ENCODE results near the gene GASK1A.

Gene GASK1A

GRCh38 chr3:43055806-43056770, 77.0 kb downstream of the GASK1A start:
- Histone ChIP-seq H3F3A (ENCODE audit: insufficient read depth) (no peaks in the 10 kb centered on the region), H3K9me2 (replicated peaks; ENCODE audit: insufficient read depth, low read length) (no peaks in the 10 kb centered on the region), H3K9me3 (ENCODE audit: insufficient read depth, low read length) (no peaks in the 10 kb centered on the region), H3K27me3 (ENCODE audit: low read length) (no peaks in the 10 kb centered on the region), H4K20me1 (ENCODE audit: low read depth, low read length) (no peaks in the 10 kb centered on the region), H3K4me2 (ENCODE audit: low read depth, low read length, poor library complexity, severe bottlenecking) (no peak overlapping the region), H3K9ac (ENCODE audit: low read length) (no peak overlapping the region), H2AFZ (ENCODE audit: low read depth, low read length, severe bottlenecking) (no peak overlapping the region), H3K79me2 (ENCODE audit: insufficient read depth, low read length) (no peaks in the 10 kb centered on the region), H3K36me3 (ENCODE audit: low read length) (no peaks in the 10 kb centered on the region), H3K4me3 (ENCODE audit: insufficient read depth, low read length, poor library complexity, severe bottlenecking) (no peak overlapping the region), H3K27ac (ENCODE audit: low read depth, low read length) (no peak overlapping the region)
- no peak for TF ChIP-seq EZH2phosphoT487 (conservative IDR thresholded peaks at IDR 0.05; ENCODE audit: low read length)
- TF ChIP-seq, protein P1, sequence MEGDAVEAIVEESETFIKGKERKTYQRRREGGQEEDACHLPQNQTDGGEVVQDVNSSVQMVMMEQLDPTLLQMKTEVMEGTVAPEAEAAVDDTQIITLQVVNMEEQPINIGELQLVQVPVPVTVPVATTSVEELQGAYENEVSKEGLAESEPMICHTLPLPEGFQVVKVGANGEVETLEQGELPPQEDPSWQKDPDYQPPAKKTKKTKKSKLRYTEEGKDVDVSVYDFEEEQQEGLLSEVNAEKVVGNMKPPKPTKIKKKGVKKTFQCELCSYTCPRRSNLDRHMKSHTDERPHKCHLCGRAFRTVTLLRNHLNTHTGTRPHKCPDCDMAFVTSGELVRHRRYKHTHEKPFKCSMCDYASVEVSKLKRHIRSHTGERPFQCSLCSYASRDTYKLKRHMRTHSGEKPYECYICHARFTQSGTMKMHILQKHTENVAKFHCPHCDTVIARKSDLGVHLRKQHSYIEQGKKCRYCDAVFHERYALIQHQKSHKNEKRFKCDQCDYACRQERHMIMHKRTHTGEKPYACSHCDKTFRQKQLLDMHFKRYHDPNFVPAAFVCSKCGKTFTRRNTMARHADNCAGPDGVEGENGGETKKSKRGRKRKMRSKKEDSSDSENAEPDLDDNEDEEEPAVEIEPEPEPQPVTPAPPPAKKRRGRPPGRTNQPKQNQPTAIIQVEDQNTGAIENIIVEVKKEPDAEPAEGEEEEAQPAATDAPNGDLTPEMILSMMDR (IDR thresholded peaks at IDR 0.05; ENCODE audit: insufficient read depth, low read length, poor library complexity, severe bottlenecking), result no peak

DNA sequence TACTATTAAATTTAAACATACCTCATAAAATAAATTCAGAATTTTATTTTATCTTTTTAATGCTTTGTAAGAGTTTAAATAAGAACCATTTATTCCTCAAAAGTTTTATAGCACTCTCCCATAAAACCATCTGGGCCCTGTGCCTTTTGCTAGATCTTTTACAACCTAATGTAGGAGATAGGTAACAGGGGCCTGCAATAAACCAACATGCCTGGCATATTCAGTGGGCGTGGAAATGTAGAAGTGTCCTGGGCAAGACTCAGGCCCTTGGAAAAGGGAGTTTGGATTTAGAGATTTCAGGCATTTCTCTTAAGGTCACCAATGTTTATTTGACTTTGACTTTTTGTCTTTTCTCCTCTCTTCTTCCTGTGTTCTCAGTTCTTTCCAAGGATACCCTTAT, 80.3 kb downstream of the GASK1A start:
- TF ChIP-seq, protein P1 (IDR thresholded peaks at IDR 0.05; ENCODE audit: insufficient read depth, low read length, poor library complexity, severe bottlenecking), result no peak
- TF ChIP-seq EZH2phosphoT487 (conservative IDR thresholded peaks at IDR 0.05; ENCODE audit: low read length), result no peak
- Histone ChIP-seq H3K36me3 (ENCODE audit: low read length) (no peaks in the 10 kb centered on the region), H3K4me2 (ENCODE audit: low read depth, low read length, poor library complexity, severe bottlenecking) (no peak overlapping the region), H3K79me2 (ENCODE audit: insufficient read depth, low read length) (no peaks in the 10 kb centered on the region), H3K9ac (ENCODE audit: low read length) (no peak overlapping the region), H3F3A (ENCODE audit: insufficient read depth) (no peaks in the 10 kb centered on the region), H2AFZ (ENCODE audit: low read depth, low read length, severe bottlenecking) (no peak overlapping the region), H3K9me2 (replicated peaks; ENCODE audit: insufficient read depth, low read length) (no peaks in the 10 kb centered on the region), H3K27ac (ENCODE audit: low read depth, low read length) (no peak overlapping the region), H4K20me1 (ENCODE audit: low read depth, low read length) (no peaks in the 10 kb centered on the region), H3K4me3 (ENCODE audit: insufficient read depth, low read length, poor library complexity, severe bottlenecking) (no peak overlapping the region), H3K9me3 (ENCODE audit: insufficient read depth, low read length) (no peaks in the 10 kb centered on the region), H3K27me3 (ENCODE audit: low read length) (no peaks in the 10 kb centered on the region)

DNA sequence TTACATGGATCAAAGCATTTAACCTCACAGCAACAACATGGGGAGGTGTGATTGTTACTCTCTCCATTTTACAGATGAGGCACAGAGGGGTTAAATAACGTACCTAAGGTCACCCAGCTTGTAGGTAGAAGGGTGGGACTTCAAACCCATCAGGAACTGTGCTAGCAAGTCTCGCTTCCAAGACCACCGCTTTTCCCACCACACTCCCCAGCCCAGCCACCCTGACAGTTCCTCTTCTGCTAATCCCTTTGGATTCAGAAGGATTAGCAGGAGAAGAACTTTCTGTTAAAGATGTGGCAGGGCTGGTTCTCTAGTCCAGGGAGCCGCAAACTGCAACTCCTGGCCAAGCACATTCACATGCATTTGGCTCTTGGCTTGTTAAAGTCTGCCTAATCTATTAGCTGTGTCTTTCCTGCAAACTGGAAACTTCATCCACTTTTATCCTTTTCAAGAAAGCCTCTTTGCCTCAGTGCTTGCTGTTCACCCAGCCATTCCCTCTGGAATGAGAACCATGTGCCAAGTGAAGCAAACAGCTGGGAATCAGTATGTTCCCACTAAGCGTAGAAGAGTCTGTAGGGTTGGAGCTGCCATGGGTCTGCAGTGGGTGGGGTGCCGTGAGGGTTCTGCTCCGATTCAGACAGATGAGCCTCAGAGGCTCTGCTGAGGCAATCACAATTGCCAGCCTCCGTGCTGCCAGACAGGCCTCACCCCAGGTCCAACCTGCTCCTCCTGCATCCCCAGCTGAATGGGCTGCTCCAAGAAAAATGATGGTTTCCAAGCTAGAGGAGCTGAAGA, 82.2 kb downstream of the GASK1A start:
- Histone ChIP-seq H3K9me3 (ENCODE audit: insufficient read depth, low read length) (no peaks in the 10 kb centered on the region), H3K9ac (ENCODE audit: low read length) (no peak overlapping the region), H3K79me2 (ENCODE audit: insufficient read depth, low read length) (no peaks in the 10 kb centered on the region), H3K27me3 (ENCODE audit: low read length) (no peaks in the 10 kb centered on the region), H3K36me3 (ENCODE audit: low read length) (no peaks in the 10 kb centered on the region), H3K27ac (ENCODE audit: low read depth, low read length) (no peak overlapping the region), H3K4me3 (ENCODE audit: insufficient read depth, low read length, poor library complexity, severe bottlenecking) (no peak overlapping the region), H4K20me1 (ENCODE audit: low read depth, low read length) (no peaks in the 10 kb centered on the region), H2AFZ (ENCODE audit: low read depth, low read length, severe bottlenecking) (no peak overlapping the region), H3F3A (ENCODE audit: insufficient read depth) (no peaks in the 10 kb centered on the region), H3K4me2 (ENCODE audit: low read depth, low read length, poor library complexity, severe bottlenecking) (no peak overlapping the region), H3K9me2 (replicated peaks; ENCODE audit: insufficient read depth, low read length) (no peaks in the 10 kb centered on the region)
- no peak for TF ChIP-seq EZH2phosphoT487 (conservative IDR thresholded peaks at IDR 0.05; ENCODE audit: low read length)
- TF ChIP-seq, protein P1 (IDR thresholded peaks at IDR 0.05; ENCODE audit: insufficient read depth, low read length, poor library complexity, severe bottlenecking), result no peak

Measured in SU-DHL-6 (cell line).